ENCODE results near the gene STARD7. TPM values are rescaled to one million over a fixed set of nuclear protein-coding genes. Genes with fewer than 3 reads are reported as not detected.
"Not testable (repeated sequence)": the region's sequence is repeated elsewhere in the genome, so short reads cannot be mapped to it uniquely, and the experiment has no call there.

The STARD7 gene
- total RNA-seq, 1 donor from 2014 or later: 145 TPM

DNA sequence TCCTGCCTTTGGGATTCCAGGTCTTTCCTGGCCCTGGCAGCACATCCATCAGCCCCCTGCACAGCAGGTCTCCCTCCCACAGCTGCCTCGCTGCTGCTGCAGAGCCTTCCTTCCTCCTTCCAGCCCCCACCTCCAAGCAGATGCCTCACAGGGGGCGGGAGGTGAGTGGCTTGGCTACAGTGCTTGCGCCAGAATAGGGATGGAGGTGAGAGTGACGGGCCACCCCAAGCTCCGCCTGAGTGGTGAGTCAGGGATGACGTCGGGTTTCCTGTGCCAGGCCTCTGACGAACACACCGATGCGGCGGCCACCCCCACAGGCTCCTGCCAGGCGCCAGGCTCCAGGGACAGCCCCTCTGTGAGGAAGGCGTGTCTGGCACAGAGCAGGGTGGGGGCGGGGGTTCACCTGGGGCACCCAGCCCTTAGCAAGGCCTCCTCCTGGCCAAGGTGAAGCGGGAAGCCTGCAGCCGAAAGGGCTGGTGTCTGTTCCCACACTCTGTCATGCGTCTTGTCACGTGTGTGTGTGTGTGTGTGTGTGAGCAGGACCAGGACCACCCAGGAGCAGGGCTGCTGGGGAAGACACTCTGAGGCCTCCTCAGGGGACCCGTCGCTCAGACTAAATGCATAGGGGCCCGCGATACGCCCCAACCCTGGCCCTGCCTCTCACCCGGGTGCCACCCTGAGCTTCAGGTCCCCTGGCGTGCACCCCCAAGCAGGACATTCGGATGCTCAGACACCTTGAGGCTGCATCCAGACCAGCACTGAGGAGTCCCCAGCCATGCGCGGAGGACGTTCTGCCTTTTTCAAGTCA lies 60.0 kb downstream of the STARD7 start:
- peak; percentile 58 for DNase-seq (ENCODE audit: low read depth)

GRCh38 chr2:96147593-96148201 lies 60.9 kb downstream of the STARD7 start:
- no peak for DNase-seq (ENCODE audit: low read depth)

GRCh38 chr2:96146881-96147592 lies 61.6 kb downstream of the STARD7 start:
- no peak for DNase-seq (ENCODE audit: low read depth)

DNA sequence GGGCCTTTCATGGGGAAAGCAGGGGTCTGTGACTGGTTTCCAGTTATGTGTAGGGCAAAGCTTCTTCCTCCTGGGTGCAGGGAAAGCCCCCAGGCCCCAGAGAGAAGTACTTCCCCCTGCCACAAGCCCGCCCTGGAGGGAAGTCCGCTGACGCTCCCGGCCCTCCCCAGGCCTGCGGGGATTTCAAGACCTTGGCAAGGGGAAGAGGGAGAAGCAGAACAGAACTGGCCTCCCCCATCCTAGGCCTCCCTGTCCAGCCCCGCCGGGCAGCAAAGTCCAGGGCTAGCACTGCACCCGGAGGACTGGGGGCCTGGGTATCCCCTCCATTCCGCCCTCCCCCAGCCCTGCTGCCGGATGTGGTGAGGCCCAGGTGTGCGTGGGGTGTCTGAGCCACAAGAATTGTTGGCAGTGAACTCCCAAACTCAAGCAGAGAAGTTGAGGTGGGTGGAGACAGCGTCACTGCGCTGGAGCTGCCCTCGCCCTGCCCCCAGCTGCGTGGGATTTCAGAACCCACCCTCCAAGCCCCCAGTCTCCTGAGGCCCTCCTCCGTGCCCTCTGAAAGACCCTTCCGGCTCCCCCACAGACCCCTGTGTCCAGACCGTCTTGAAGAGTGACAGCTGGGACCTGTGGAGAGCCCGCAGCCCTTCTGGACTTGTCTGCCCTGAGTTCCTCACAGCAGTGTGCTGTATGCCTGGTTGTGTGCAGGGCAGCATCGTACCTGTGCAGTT lies 62.3 kb downstream of the STARD7 start:
- DNase-seq (ENCODE audit: low read depth): no peak

GRCh38 chr2:96145848-96146152 lies 62.8 kb downstream of the STARD7 start:
- DNase-seq (ENCODE audit: low read depth): no peak

DNA sequence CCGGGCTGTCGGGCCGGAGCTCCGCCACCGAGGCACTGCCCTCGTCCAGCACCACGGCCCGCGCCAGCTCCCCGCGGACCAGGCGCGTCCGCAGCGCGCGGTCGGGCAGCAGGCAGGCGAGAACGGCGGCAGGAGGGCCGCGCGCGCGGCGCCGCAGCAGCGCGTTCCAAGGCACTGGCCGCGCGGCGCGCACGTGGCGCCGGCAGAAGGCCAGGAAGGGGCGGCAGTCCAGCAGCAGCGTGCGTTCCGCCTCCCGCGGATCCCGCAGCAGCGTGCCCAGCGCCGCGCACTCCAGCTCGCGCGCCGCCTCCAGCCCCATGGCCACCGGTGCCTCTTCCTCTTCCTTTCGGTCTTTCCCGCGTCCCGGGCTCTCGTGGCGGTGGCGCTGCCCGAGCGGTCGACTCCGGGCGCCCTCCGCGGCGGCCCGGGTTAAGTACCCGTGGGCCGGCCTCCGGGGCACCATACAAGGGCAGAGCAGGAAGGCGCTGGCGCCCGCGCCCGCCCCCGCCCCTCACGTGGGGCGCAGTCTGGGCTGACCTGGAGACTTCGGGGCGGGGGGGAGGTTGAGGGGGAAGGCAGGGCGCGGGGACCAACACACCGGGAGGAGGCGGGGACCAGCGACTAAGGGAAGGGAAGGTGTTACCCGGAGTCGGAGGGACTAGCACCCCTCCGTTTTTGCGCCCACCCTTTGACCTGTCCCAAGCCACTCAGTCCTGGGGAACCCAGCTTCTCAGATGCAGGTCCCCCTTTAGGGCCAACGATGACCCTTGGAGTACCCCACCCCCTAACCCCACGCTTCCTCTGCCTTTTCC lies 63.4 kb downstream of the STARD7 start, which contains the start of gene DUSP2:
TSS of gene DUSP2 (minus strand) at position 405 of the 812 bp plus-strand sequence. CDS start at position 319, 86 bp downstream.
- no peak for DNase-seq (ENCODE audit: low read depth)

- no peak for DNase-seq (ENCODE audit: low read depth)
Measured at GRCh38 chr2:96144481-96145035, 64.1 kb downstream of the STARD7 start.

GRCh38 chr2:96143848-96144480 lies 64.7 kb downstream of the STARD7 start:
- no peak for DNase-seq (ENCODE audit: low read depth)

- no peak for DNase-seq (ENCODE audit: low read depth)
Measured at GRCh38 chr2:96143231-96143847, 65.3 kb downstream of the STARD7 start.

DNA sequence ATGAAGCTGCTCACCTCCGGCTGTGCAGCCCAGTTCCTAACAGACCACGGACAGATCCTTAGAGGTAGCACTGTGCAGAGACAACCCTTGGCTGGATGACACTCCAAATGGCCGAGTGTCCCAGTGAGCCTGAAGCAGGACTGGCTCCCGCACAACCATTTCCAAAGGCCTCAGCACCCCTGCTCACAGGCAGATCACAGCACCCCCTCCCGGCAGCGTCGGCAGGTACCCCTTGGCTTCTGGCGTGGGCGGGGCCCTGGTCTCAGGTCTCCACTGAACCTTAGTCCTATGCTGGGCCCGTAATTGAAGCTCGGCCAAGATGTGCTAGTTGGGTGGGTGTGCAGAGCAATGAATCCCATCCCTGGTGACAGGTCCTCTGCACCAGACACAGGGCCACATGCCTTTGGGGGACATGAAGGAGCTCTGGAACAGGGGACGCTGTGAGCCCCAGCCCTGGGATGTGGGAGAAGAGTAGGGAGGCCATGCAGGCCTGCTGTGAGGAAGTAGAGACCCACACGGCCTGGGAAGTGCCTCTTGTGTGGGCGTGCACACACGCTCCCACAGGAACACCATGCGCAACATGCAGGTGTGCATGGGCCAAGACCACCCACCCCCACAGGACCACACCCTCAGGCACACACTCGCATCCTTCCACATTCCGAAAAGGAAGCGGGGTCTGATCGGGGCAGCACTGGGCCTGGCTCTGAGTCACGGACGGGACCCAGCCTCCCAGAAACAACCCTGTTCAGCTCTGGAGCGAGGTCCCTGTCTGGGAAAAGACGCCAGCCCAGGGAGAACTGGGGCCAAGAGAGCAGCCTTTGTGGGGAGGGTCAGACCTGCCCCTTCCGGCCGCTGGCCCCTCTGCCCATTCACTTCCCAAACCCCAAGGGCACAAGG lies 66.2 kb downstream of the STARD7 start:
- no peak for DNase-seq (ENCODE audit: low read depth)

DNA sequence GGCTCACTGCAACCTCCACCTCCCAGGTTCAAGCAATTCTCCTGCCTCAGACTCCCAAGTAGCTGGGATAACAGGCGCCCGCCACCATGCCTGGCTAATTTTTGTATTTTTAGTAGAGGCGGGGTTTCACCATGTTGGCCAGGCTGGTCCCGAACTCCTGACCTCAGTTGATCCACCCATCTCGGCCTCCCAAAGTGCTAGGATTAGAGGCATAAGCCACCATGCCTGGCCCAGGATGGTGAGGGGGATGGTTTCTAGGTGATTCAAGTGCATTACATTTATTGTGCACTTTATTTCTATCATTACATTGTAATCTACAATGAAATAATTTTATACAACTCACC lies 67.0 kb downstream of the STARD7 start:
- DNase-seq (ENCODE audit: low read depth): not testable (repeated sequence)

GRCh38 chr2:96140941-96141623 lies 67.5 kb downstream of the STARD7 start:
- no peak for DNase-seq (ENCODE audit: low read depth)

- no peak for DNase-seq (ENCODE audit: low read depth)
Measured at GRCh38 chr2:96139181-96139758, 69.4 kb downstream of the STARD7 start.

GRCh38 chr2:96138179-96139145 lies 70.2 kb downstream of the STARD7 start, which contains the start of gene ASTL:
TSS of gene ASTL (minus strand) at chr2:96138502. CDS start at chr2:96138436, 66 bp downstream.
- DNase-seq (ENCODE audit: low read depth): peak; percentile 10

GRCh38 chr2:96137321-96138178 lies 71.1 kb downstream of the STARD7 start:
- DNase-seq (ENCODE audit: low read depth): no peak

Measured in renal cortical epithelial cell (primary cell).